HEK293 (cell line): ENCODE measurements around the gene TALDO1.

ENCODE experiments used
- CTCF ChIP-seq: fragments of 450-650 bp; formaldehyde crosslinking; IDR thresholded peaks from 2 replicates; pipeline ENCODE4 v1.5.1; 2016; ENCODE audit warnings: missing biosample characterization, missing genetic modification characterization
- SP7 ChIP-seq: fragments of 450-650 bp; formaldehyde crosslinking; IDR thresholded peaks from 2 replicates; pipeline ENCODE4 v1.5.1; 2016; ENCODE audit warnings: missing biosample characterization, missing genetic modification characterization

- TF ChIP-seq SP7 (tag by site-specific recombination): no peak
- TF ChIP-seq CTCF: no peak
These were observed 18.5 kb downstream of the TALDO1 start for GRCh38 chr11:765802-766091.
